H1 (cell line): ENCODE results near the gene GPR143. TPM values are rescaled to one million over a fixed set of nuclear protein-coding genes. Genes with fewer than 3 reads are reported as not detected.

ENCODE experiments used
- MAFK ChIP-seq: IDR thresholded peaks from 2 replicates; pipeline ENCODE4 v1.6.1; 2012; ENCODE audit warnings: low read depth, mild to moderate bottlenecking, improper control_type of control experiment, low read length
- RFX5 ChIP-seq: IDR thresholded peaks from 2 replicates; pipeline ENCODE4 v1.6.1; 2011; ENCODE audit warnings: low read depth, low read length, improper control_type of control experiment, borderline replicate concordance
- RXRA ChIP-seq: IDR thresholded peaks from 2 replicates; pipeline ENCODE4 v1.6.1; 2011; ENCODE audit warnings: low read depth, mild to moderate bottlenecking, low read length, moderate library complexity; ENCODE audit not compliant: insufficient read depth
- SAP30 ChIP-seq: fragments of 300-600 bp; sonication (generic); IDR thresholded peaks from 2 replicates; pipeline ENCODE4 v1.7.1; 2012; ENCODE audit warnings: low read length, moderate library complexity, mild to moderate bottlenecking, inconsistent platforms; ENCODE audit not compliant: insufficient read depth, insufficient replicate concordance
- polyA plus RNA-seq, 7 experiments: library from polyadenylated mRNA; depleted of rRNA in 3 of 7; stranded (reverse) in 5 of 7; unstranded in 2 of 7; fragments of >200 nt in 5 of 7; fragments of 200-250 nt in 2 of 7; gene quantifications; 1 replicate in 5 of 7; 2 replicates in 1 of 7; 4 replicates in 1 of 7; pipeline versions ENCODE4 v1.2.1 to v1.2.3, GENCODE V29; 2011 to 2013; ENCODE audit warnings: missing spikeins in 2 of 7, mixed read lengths in 2 of 7
- total RNA-seq: library from RNA; stranded (reverse); fragmentation: NEBNext Ultra II Directional; extraction: Animal tissue kit (Norgen Biotek cat#: 25700); gene quantifications from 2 replicates; pipeline ENCODE4 v1.2.1, GENCODE V29; 2021
- TF ChIP-seq, protein P1 (sequence below): fragments of 300-600 bp; sonication (generic); IDR thresholded peaks from 2 replicates; pipeline ENCODE4 v1.7.1; 2012; ENCODE audit warnings: low read length, moderate library complexity, mild to moderate bottlenecking, inconsistent platforms; ENCODE audit not compliant: insufficient replicate concordance

Gene GPR143
- total and polyA plus RNA-seq, 2 of the 8 experiments (the other 6 are each of a cell fraction or from before 2014, with no cell fraction given): 18.5 to 30.7 TPM

GRCh38 chrX:9807355-9808182 lies 41.9 kb upstream of the GPR143 start (continued):
- TF ChIP-seq, protein P1, sequence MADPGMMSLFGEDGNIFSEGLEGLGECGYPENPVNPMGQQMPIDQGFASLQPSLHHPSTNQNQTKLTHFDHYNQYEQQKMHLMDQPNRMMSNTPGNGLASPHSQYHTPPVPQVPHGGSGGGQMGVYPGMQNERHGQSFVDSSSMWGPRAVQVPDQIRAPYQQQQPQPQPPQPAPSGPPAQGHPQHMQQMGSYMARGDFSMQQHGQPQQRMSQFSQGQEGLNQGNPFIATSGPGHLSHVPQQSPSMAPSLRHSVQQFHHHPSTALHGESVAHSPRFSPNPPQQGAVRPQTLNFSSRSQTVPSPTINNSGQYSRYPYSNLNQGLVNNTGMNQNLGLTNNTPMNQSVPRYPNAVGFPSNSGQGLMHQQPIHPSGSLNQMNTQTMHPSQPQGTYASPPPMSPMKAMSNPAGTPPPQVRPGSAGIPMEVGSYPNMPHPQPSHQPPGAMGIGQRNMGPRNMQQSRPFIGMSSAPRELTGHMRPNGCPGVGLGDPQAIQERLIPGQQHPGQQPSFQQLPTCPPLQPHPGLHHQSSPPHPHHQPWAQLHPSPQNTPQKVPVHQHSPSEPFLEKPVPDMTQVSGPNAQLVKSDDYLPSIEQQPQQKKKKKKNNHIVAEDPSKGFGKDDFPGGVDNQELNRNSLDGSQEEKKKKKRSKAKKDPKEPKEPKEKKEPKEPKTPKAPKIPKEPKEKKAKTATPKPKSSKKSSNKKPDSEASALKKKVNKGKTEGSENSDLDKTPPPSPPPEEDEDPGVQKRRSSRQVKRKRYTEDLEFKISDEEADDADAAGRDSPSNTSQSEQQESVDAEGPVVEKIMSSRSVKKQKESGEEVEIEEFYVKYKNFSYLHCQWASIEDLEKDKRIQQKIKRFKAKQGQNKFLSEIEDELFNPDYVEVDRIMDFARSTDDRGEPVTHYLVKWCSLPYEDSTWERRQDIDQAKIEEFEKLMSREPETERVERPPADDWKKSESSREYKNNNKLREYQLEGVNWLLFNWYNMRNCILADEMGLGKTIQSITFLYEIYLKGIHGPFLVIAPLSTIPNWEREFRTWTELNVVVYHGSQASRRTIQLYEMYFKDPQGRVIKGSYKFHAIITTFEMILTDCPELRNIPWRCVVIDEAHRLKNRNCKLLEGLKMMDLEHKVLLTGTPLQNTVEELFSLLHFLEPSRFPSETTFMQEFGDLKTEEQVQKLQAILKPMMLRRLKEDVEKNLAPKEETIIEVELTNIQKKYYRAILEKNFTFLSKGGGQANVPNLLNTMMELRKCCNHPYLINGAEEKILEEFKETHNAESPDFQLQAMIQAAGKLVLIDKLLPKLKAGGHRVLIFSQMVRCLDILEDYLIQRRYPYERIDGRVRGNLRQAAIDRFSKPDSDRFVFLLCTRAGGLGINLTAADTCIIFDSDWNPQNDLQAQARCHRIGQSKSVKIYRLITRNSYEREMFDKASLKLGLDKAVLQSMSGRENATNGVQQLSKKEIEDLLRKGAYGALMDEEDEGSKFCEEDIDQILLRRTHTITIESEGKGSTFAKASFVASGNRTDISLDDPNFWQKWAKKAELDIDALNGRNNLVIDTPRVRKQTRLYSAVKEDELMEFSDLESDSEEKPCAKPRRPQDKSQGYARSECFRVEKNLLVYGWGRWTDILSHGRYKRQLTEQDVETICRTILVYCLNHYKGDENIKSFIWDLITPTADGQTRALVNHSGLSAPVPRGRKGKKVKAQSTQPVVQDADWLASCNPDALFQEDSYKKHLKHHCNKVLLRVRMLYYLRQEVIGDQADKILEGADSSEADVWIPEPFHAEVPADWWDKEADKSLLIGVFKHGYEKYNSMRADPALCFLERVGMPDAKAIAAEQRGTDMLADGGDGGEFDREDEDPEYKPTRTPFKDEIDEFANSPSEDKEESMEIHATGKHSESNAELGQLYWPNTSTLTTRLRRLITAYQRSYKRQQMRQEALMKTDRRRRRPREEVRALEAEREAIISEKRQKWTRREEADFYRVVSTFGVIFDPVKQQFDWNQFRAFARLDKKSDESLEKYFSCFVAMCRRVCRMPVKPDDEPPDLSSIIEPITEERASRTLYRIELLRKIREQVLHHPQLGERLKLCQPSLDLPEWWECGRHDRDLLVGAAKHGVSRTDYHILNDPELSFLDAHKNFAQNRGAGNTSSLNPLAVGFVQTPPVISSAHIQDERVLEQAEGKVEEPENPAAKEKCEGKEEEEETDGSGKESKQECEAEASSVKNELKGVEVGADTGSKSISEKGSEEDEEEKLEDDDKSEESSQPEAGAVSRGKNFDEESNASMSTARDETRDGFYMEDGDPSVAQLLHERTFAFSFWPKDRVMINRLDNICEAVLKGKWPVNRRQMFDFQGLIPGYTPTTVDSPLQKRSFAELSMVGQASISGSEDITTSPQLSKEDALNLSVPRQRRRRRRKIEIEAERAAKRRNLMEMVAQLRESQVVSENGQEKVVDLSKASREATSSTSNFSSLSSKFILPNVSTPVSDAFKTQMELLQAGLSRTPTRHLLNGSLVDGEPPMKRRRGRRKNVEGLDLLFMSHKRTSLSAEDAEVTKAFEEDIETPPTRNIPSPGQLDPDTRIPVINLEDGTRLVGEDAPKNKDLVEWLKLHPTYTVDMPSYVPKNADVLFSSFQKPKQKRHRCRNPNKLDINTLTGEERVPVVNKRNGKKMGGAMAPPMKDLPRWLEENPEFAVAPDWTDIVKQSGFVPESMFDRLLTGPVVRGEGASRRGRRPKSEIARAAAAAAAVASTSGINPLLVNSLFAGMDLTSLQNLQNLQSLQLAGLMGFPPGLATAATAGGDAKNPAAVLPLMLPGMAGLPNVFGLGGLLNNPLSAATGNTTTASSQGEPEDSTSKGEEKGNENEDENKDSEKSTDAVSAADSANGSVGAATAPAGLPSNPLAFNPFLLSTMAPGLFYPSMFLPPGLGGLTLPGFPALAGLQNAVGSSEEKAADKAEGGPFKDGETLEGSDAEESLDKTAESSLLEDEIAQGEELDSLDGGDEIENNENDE: peak; percentile 97
- TF ChIP-seq RXRA (no peak), SAP30 (no peak), MAFK (0 out of 2 replicates have a peak, but pooled peaks have one; percentile 8), RFX5 (peak; percentile 64)
